K562 (cell line): ENCODE data around the gene SPATA45. TPM values are rescaled to one million over a fixed set of nuclear protein-coding genes. Genes with fewer than 3 reads are reported as not detected.
A peak's percentile ranks its signal among the peaks of the same experiment; 100 is the strongest.

Source experiments
- ARID1B ChIP-seq: fragments of 450-650 bp; IDR thresholded peaks from 2 replicates; pipeline ENCODE4 v1.6.1; 2016; ENCODE audit warnings: antibody characterized with exemption, mild to moderate bottlenecking, inconsistent platforms
- CBX1 ChIP-seq: sonication (generic); IDR thresholded peaks from 2 replicates; pipeline ENCODE4 v1.6.1; 2016; ENCODE audit warnings: antibody characterized with exemption, low read depth, mild to moderate bottlenecking
- CREB5 ChIP-seq: fragments of 250-450 bp; sonication (Bioruptor Pico); IDR thresholded peaks from 2 replicates; pipeline ENCODE4 v1.5.0; 2020; ENCODE audit warnings: mild to moderate bottlenecking
- HMGN3 ChIP-seq: IDR thresholded peaks from 2 replicates; pipeline ENCODE4 v1.6.1; 2011; ENCODE audit warnings: borderline replicate concordance, low read depth, mild to moderate bottlenecking, mixed read lengths, low read length; ENCODE audit not compliant: insufficient read length; ENCODE audit errors: extremely low read depth
- HMGXB4 ChIP-seq: sonication (generic); formaldehyde crosslinking; IDR thresholded peaks from 2 replicates; pipeline ENCODE4 v1.8.1; 2023; ENCODE audit warnings: mild to moderate bottlenecking, missing genetic modification reagents
- ILK ChIP-seq: fragments of 450-650 bp; IDR thresholded peaks from 2 replicates; pipeline ENCODE4 v1.6.1; 2016; ENCODE audit warnings: missing genetic modification characterization, low read depth, mild to moderate bottlenecking, missing compliant biosample characterization, moderate library complexity, borderline replicate concordance
- KLF16 ChIP-seq: IDR thresholded peaks from 2 replicates; pipeline ENCODE4 v1.6.1; 2016; ENCODE audit warnings: antibody characterized with exemption
- POLR2B ChIP-seq: fragments of 450-650 bp; IDR thresholded peaks from 2 replicates; pipeline ENCODE4 v1.6.1; 2018; ENCODE audit warnings: low read depth; ENCODE audit not compliant: partially characterized antibody
- SMARCB1 ChIP-seq: IDR thresholded peaks from 2 replicates; pipeline ENCODE4 v1.6.1; 2011; ENCODE audit warnings: improper control_type of control experiment, low read depth; ENCODE audit not compliant: insufficient read length
- SOX6 ChIP-seq: fragments of 450-650 bp; IDR thresholded peaks from 2 replicates; pipeline ENCODE4 v1.6.1; 2014; ENCODE audit warnings: mild to moderate bottlenecking
- ZNF124 ChIP-seq: sonication (generic); formaldehyde crosslinking; IDR thresholded peaks from 2 replicates; pipeline ENCODE4 v1.8.1; 2022; ENCODE audit warnings: missing genetic modification reagents
- ZNF165 ChIP-seq: fragments of 250-450 bp; sonication (Bioruptor Pico); IDR thresholded peaks from 2 replicates; pipeline ENCODE4 v1.4.0; 2020; ENCODE audit warnings: borderline replicate concordance
- polyA plus RNA-seq, 8 experiments: library from polyadenylated mRNA; depleted of rRNA in 4 of 8; stranded (reverse) in 5 of 8; unstranded in 3 of 8; fragments of >200 nt; fragmentation: Nextera tagmentation in 2 of 8; fragmentation: Illumina TruSeq in 1 of 8; extraction: Ambion mirVana in 2 of 8; extraction: Trizol in 1 of 8; gene quantifications; 2 replicates each; pipeline versions ENCODE4 v1.2.1 to v1.2.3, GENCODE V29; 2011 to 2014; ENCODE audit warnings: inconsistent platforms in 1 of 8, missing spikeins in 1 of 8
- total RNA-seq, 7 experiments: library from RNA; depleted of rRNA in 6 of 7; stranded (reverse); fragments of >200 nt in 6 of 7; fragmentation: Illumina TruSeq in 2 of 7; extraction: Trizol in 2 of 7; gene quantifications; 2 replicates each; pipeline versions ENCODE4 v1.2.1 to v1.2.3, GENCODE V29; 2011 to 2021; ENCODE audit warnings: low replicate concordance in 1 of 7
- TF ChIP-seq, protein P1 (sequence below): fragments of 450-650 bp; IDR thresholded peaks from 2 replicates; pipeline ENCODE4 v1.6.1; 2014; ENCODE audit warnings: low read depth, mild to moderate bottlenecking, moderate library complexity, borderline replicate concordance
- TF ChIP-seq, protein P2 (sequence below), 2 experiments: fragments of 450-650 bp; IDR thresholded peaks; 2 replicates each; pipeline ENCODE4 v1.6.1; 2016; ENCODE audit warnings: mild to moderate bottlenecking in 2 of 2, borderline replicate concordance in 1 of 2, low read depth in 1 of 2, moderate library complexity in 1 of 2

SPATA45 gene
- total and polyA plus RNA-seq, 9 of the 15 experiments (the other 6 are each of a cell fraction or from before 2014, with no cell fraction given), result 0.18 TPM; not detected in 8

DNA sequence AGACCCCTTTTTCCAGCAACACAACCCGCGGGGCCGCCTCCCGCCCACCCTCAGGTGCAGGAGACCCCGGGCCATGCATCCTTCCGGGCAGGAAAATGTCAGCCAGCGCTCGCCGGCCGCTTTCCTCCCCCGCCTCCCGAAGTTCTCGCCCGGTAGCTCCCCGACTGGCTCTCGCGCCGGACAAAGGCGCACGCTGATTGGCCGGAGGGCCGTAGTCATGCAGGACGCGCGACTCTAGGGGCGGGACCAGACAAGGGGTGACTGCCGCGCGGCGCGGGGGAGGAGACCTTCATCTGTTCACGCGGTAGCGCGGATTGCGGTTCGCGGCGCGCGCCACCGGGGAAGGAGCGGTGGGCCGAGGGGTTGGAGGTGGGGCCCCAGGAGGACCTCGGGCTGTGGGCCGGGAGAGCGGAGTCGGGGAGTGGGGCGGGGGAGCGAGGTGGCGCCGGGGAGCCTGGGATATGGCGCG, 10.6 kb upstream of the SPATA45 start, which contains the start of gene FLVCR1 (continued):
- no peak for TF ChIP-seq CREB5 (CRISPR knock-in tag)
- TF ChIP-seq ILK (tag), result no peak
- peak; percentile 37 for TF ChIP-seq SOX6
- TF ChIP-seq, protein P1, sequence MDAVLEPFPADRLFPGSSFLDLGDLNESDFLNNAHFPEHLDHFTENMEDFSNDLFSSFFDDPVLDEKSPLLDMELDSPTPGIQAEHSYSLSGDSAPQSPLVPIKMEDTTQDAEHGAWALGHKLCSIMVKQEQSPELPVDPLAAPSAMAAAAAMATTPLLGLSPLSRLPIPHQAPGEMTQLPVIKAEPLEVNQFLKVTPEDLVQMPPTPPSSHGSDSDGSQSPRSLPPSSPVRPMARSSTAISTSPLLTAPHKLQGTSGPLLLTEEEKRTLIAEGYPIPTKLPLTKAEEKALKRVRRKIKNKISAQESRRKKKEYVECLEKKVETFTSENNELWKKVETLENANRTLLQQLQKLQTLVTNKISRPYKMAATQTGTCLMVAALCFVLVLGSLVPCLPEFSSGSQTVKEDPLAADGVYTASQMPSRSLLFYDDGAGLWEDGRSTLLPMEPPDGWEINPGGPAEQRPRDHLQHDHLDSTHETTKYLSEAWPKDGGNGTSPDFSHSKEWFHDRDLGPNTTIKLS, result peak; percentile 80; the same call in 1 of the 2 replicates
- TF ChIP-seq HMGN3, result peak; percentile 91
- TF ChIP-seq, protein P2, sequence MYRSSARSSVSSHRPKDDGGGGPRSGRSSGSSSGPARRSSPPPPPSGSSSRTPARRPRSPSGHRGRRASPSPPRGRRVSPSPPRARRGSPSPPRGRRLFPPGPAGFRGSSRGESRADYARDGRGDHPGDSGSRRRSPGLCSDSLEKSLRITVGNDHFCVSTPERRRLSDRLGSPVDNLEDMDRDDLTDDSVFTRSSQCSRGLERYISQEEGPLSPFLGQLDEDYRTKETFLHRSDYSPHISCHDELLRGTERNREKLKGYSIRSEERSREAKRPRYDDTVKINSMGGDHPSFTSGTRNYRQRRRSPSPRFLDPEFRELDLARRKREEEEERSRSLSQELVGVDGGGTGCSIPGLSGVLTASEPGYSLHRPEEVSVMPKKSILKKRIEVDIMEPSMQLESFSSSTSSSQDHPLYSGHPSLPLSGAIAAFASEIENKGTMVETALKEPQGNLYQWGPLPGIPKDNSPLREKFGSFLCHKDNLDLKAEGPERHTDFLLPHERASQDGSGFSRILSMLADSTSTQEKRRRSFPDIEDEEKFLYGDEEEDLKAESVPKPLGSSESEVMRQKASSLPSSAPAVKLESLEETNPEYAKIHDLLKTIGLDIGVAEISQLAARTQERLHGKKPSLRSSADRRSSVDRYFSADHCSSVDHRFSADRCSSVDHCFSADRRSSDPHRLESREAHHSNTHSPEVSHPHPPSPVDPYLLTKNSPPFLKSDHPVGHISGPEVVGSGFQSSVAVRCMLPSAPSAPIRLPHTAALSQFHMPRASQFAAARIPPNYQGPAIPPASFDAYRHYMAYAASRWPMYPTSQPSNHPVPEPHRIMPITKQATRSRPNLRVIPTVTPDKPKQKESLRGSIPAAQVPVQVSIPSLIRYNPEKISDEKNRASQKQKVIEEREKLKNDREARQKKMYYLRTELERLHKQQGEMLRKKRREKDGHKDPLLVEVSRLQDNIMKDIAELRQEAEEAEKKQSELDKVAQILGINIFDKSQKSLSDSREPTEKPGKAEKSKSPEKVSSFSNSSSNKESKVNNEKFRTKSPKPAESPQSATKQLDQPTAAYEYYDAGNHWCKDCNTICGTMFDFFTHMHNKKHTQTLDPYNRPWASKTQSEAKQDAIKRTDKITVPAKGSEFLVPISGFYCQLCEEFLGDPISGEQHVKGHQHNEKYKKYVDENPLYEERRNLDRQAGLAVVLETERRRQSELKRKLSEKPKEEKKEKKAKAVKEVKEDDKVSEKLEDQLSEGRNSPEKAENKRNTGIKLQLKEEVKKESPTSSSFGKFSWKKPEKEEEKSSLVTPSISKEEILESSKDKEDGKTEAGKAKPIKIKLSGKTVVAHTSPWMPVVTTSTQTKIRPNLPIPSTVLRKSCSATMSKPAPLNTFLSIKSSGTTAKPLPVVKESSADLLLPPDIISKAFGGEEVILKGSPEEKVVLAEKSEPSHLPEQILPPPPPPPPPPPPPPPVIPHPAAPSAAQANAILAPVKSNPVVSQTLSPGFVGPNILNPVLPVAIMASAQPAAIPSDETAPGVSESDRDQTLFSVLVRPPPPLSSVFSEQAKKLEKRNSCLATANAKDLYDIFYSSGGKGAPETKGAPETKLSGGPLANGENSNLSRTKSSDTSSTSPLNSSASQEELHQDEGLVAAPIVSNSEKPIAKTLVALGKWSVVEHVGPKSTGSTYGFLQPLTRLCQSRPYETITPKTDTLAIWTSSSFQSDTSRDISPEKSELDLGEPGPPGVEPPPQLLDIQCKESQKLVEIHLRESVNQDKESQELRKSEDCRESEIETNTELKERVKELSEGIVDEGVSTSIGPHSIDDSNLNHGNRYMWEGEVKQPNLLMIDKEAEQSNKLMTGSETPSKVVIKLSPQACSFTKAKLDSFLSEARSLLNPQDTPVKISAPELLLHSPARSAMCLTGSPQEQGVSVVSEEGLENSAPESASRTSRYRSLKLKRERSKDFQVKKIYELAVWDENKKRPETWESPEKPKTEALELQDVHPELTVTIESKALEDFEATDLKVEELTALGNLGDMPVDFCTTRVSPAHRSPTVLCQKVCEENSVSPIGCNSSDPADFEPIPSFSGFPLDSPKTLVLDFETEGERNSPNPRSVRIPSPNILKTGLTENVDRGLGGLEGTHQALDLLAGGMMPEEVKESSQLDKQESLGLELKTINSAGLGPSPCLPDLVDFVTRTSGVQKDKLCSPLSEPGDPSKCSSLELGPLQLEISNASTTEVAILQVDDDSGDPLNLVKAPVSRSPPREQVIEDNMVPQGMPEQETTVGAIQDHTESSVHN (IDR thresholded peaks at IDR 0.05; ENCODE audit: borderline replicate concordance in 1 of 2, low read depth in 1 of 2), result 0 out of 4 replicates have a peak, but pooled peaks of 1 of the 2 experiments have one; percentile 1
- no peak for TF ChIP-seq SMARCB1
- peak; percentile 55; the same call in 1 of the 2 replicates for TF ChIP-seq HMGXB4
- TF ChIP-seq ZNF165, result no peak
- peak; percentile 55; the same call in 1 of the 2 replicates for TF ChIP-seq KLF16
- TF ChIP-seq ARID1B, result peak; percentile 26; the same call in 1 of the 2 replicates
- no peak for TF ChIP-seq ZNF124 (CRISPR knock-in tag)
- peak; percentile 80 for TF ChIP-seq POLR2B
- no peak; the same call in 1 of the 2 replicates for TF ChIP-seq CBX1
